Esophagus squamous epithelium (tissue), 4 donors: ENCODE data around the gene SHC1.

ENCODE experiments used
- CTCF ChIP-seq, 6 experiments: fragments of 450-650 bp in 4 of 6; fragments of 200-600 bp in 2 of 6; sonication (generic) in 2 of 6; IDR thresholded peaks; one replicate each; pipeline ENCODE4 v1.5.1; 2016 to 2019; ENCODE audit warnings: antibody characterized with exemption in 6 of 6, mild to moderate bottlenecking in 4 of 6, moderate library complexity in 4 of 6
- POLR2A ChIP-seq, 4 donors: fragments of 450-650 bp; IDR thresholded peaks; one replicate each; pipeline ENCODE4 v1.6.1; 2017; ENCODE audit warnings: antibody characterized with exemption in 4 of 4, mild to moderate bottlenecking in 4 of 4, moderate library complexity in 3 of 4

GRCh38 chr1:154987326-154987725, 16.8 kb upstream of the SHC1 start:
- TF ChIP-seq CTCF (IDR thresholded peaks at IDR 0.05) (no peak), POLR2A (IDR thresholded peaks at IDR 0.05) (no peak)
